Measurements from ENCODE around the gene TMEM235. TPM values are rescaled to one million over a fixed set of nuclear protein-coding genes. Genes with fewer than 3 reads are reported as not detected.
A peak's percentile ranks its signal among the peaks of the same experiment; 100 is the strongest.

Gene TMEM235
- total and polyA plus RNA-seq, 9 of the 15 experiments (the other 6 are each of a cell fraction or from before 2014, with no cell fraction given): not detected

DNA sequence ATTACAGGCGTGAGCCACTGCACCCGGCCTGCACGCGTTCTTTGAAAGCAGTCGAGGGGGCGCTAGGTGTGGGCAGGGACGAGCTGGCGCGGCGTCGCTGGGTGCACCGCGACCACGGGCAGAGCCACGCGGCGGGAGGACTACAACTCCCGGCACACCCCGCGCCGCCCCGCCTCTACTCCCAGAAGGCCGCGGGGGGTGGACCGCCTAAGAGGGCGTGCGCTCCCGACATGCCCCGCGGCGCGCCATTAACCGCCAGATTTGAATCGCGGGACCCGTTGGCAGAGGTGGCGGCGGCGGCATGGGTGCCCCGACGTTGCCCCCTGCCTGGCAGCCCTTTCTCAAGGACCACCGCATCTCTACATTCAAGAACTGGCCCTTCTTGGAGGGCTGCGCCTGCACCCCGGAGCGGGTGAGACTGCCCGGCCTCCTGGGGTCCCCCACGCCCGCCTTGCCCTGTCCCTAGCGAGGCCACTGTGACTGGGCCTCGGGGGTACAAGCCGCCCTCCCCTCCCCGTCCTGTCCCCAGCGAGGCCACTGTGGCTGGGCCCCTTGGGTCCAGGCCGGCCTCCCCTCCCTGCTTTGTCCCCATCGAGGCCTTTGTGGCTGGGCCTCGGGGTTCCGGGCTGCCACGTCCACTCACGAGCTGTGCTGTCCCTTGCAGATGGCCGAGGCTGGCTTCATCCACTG is 17.3 kb upstream of the TMEM235 start, which contains the start of gene BIRC5 (continued):
- peak in 1 of 2 experiments; percentile 54; a peak in 1 of 4 replicates for TF ChIP-seq ZNF639 (CRISPR knock-in tag; conservative IDR thresholded peaks at IDR 0.05 in 1 of 2, IDR thresholded peaks at IDR 0.05 in 1 of 2)
- TF ChIP-seq CBX2 (IDR thresholded peaks at IDR 0.05; ENCODE audit: insufficient read depth, low read length, poor library complexity, severe bottlenecking): no peak
- peak; percentile 50 for TF ChIP-seq HMGN3 (IDR thresholded peaks at IDR 0.05; ENCODE audit: borderline replicate concordance, extremely low read depth, insufficient read length, low read depth, low read length)
- peak; percentile 52; the same call in 1 of the 2 replicates for TF ChIP-seq NFRKB (IDR thresholded peaks at IDR 0.05; ENCODE audit: low read depth)
- TF ChIP-seq, protein P1, sequence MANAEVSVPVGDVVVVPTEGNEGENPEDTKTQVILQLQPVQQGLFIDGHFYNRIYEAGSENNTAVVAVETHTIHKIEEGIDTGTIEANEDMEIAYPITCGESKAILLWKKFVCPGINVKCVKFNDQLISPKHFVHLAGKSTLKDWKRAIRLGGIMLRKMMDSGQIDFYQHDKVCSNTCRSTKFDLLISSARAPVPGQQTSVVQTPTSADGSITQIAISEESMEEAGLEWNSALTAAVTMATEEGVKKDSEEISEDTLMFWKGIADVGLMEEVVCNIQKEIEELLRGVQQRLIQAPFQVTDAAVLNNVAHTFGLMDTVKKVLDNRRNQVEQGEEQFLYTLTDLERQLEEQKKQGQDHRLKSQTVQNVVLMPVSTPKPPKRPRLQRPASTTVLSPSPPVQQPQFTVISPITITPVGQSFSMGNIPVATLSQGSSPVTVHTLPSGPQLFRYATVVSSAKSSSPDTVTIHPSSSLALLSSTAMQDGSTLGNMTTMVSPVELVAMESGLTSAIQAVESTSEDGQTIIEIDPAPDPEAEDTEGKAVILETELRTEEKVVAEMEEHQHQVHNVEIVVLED (CRISPR knock-in tag; IDR thresholded peaks at IDR 0.05): peak; percentile 85
- TF ChIP-seq POLR2G (IDR thresholded peaks at IDR 0.05; ENCODE audit: low read depth, low read length): peak; percentile 91
- peak; percentile 64; the same call in 1 of the 2 replicates for TF ChIP-seq RNF2 (IDR thresholded peaks at IDR 0.05)
- TF ChIP-seq CTBP1 (IDR thresholded peaks at IDR 0.05; ENCODE audit: borderline replicate concordance): peak; percentile 50; the same call in 1 of the 2 replicates
- TF ChIP-seq, protein P2, sequence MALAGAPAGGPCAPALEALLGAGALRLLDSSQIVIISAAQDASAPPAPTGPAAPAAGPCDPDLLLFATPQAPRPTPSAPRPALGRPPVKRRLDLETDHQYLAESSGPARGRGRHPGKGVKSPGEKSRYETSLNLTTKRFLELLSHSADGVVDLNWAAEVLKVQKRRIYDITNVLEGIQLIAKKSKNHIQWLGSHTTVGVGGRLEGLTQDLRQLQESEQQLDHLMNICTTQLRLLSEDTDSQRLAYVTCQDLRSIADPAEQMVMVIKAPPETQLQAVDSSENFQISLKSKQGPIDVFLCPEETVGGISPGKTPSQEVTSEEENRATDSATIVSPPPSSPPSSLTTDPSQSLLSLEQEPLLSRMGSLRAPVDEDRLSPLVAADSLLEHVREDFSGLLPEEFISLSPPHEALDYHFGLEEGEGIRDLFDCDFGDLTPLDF (CRISPR knock-in tag; IDR thresholded peaks at IDR 0.05): peak; percentile 93
- TF ChIP-seq LCOR (CRISPR knock-in tag; IDR thresholded peaks at IDR 0.05): peak; percentile 79
- no peak for TF ChIP-seq HNRNPH1 (optimal IDR thresholded peaks at IDR 0.05; ENCODE audit: low read depth, low read length)
- TF ChIP-seq ZC3H11A (IDR thresholded peaks at IDR 0.05; ENCODE audit: low read depth, low read length): no peak
- TF ChIP-seq ZNF133 (CRISPR knock-in tag; IDR thresholded peaks at IDR 0.05): no peak
- TF ChIP-seq ZNF696 (CRISPR knock-in tag; conservative IDR thresholded peaks at IDR 0.05): no peak
- no peak for TF ChIP-seq ATF2 (CRISPR knock-in tag; IDR thresholded peaks at IDR 0.05)
- peak; percentile 72 for TF ChIP-seq GABPB1 (CRISPR knock-in tag; IDR thresholded peaks at IDR 0.05)
- TF ChIP-seq, protein P3, sequence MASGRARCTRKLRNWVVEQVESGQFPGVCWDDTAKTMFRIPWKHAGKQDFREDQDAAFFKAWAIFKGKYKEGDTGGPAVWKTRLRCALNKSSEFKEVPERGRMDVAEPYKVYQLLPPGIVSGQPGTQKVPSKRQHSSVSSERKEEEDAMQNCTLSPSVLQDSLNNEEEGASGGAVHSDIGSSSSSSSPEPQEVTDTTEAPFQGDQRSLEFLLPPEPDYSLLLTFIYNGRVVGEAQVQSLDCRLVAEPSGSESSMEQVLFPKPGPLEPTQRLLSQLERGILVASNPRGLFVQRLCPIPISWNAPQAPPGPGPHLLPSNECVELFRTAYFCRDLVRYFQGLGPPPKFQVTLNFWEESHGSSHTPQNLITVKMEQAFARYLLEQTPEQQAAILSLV (tag; IDR thresholded peaks at IDR 0.05): no peak
- peak; percentile 73 for TF ChIP-seq TAF9B (IDR thresholded peaks at IDR 0.05; ENCODE audit: partially characterized antibody)
- no peak for TF ChIP-seq NR2C1 (IDR thresholded peaks at IDR 0.05)
- peak; percentile 60; the same call in 1 of the 2 replicates for TF ChIP-seq NR2C1 (tag; IDR thresholded peaks at IDR 0.05)
